Measurements from ENCODE around the gene MCU. TPM values are rescaled to one million over a fixed set of nuclear protein-coding genes. Genes with fewer than 3 reads are reported as not detected.
"Not testable (repeated sequence)": the region's sequence is repeated elsewhere in the genome, so short reads cannot be mapped to it uniquely, and the experiment has no call there.

Gene MCU
- total and polyA plus RNA-seq, 2 of the 8 experiments (the other 6 are each of a cell fraction or from before 2014, with no cell fraction given): 51.6 to 62.2 TPM

DNA sequence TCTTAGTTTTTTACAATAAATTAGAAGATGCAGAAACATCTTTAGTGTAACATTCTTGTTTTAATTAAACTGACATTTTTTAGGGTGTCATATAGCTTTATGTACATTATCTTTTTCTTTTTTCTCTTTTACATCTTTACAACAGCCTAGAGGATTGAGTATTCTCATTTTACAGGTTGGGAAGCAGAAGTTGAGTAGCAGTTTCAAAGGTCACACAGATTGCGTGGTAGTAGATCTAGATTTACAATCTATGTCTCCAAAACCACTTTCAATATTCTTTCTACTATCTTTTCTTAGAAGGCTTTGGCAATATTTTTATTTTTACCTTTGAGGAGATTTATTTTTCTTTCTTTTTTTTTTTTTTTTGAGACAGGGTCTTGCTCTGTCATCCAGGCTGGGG is 18.7 kb upstream of the MCU start:
- no peak overlapping the region for H3K23ac ChIP-seq (ENCODE audit: insufficient read length)
- no peak overlapping the region for H3K9ac ChIP-seq (replicated peaks in 1 of 4; ENCODE audit: extremely low read depth in 1 of 4, low read depth in 3 of 4, low read length in 3 of 4)
- H3K9me3 ChIP-seq (ENCODE audit: insufficient read depth in 2 of 2, low read depth in 1 of 2, low read length in 1 of 2): no peaks in the 10 kb centered on the region
- H3K4me3 ChIP-seq (ENCODE audit: extremely low read depth in 1 of 4, insufficient read depth in 2 of 4, low read depth in 3 of 4, low read length in 4 of 4): no peak overlapping the region
- H3K27ac ChIP-seq (ENCODE audit: low read depth, low read length): no peak overlapping the region
- no peak overlapping the region for H3K56ac ChIP-seq (replicated peaks; ENCODE audit: insufficient read length, low read depth, low read length)
- no peak overlapping the region for H2BK15ac ChIP-seq (ENCODE audit: low read length)
- H4K91ac ChIP-seq (replicated peaks; ENCODE audit: insufficient read length, low read length): no peak overlapping the region
- CTCF ChIA-PET (ENCODE audit: partially characterized antibody): interaction anchor here (0.6 to 1.9 kb wide), 2 partner anchors 76 to 161 kb away, joined by 3 to 4 read pairs; no protein-coding TSS in a partner anchor
- no peak overlapping the region for H3K4ac ChIP-seq (replicated peaks; ENCODE audit: insufficient read length, low read depth, low read length)
- POLR2A ChIA-PET (ENCODE audit: partially characterized antibody): interaction anchor here (1.7 kb wide), 1 partner anchor 18 kb away, joined by 4 read pairs; the partner anchor contains the start of gene MCU
- no peak overlapping the region for H2BK20ac ChIP-seq (ENCODE audit: low read length)
- no peak overlapping the region for H2BK12ac ChIP-seq (ENCODE audit: low read depth, low read length)
- H2BK120ac ChIP-seq (replicated peaks; ENCODE audit: low read depth, low read length): no peak overlapping the region
- FAIRE-seq (no peak), DNase-seq (ENCODE audit: low read depth in 1 of 2, low spot score in 2 of 2) (no peak)
- 90% methylated on average over 1 of the region's 1 CpG; no CpG with 5 or more reads in 1 of the 2 experiments for WGBS, 2 experiments (ENCODE audit: extremely low coverage in 1 of 2, insufficient coverage in 1 of 2, insufficient read length in 1 of 2, insufficient replicate concordance in 2 of 2, low coverage in 1 of 2, low lambda C conversion rate in 2 of 2, missing lambda C conversion rate in 1 of 2)
- no peak overlapping the region for H4K8ac ChIP-seq (ENCODE audit: extremely low read depth, insufficient read depth, low read length)
- no peaks in the 10 kb centered on the region for H3K79me1 ChIP-seq (ENCODE audit: low read depth, low read length)
- no peaks in the 10 kb centered on the region for H3K79me2 ChIP-seq (ENCODE audit: control insufficient read depth in 1 of 2, insufficient read depth in 2 of 2, low read length in 2 of 2)
- no peak overlapping the region for H2AK5ac ChIP-seq (ENCODE audit: low read depth, low read length)
- H3K18ac ChIP-seq (ENCODE audit: extremely low read depth, low read length): no peak overlapping the region
- no peak for TF ChIP-seq GABPA (IDR thresholded peaks at IDR 0.05; ENCODE audit: borderline replicate concordance, insufficient read depth, low read length)
- H3K4me1 ChIP-seq (replicated peaks in 1 of 4; ENCODE audit: control insufficient read depth in 3 of 4, insufficient read depth in 4 of 4, low read length in 3 of 4): no peaks in the 10 kb centered on the region
- no peaks in the 10 kb centered on the region for H3K23me2 ChIP-seq (ENCODE audit: low read depth, low read length)
- H3K14ac ChIP-seq (ENCODE audit: insufficient read length): no peak overlapping the region
- H4K5ac ChIP-seq (ENCODE audit: insufficient read length, low read depth, low read length): no peak overlapping the region
- no peaks in the 10 kb centered on the region; a peak in 1 of 7 replicates for H3K27me3 ChIP-seq (replicated peaks in 1 of 4; ENCODE audit: control insufficient read depth in 3 of 4, extremely low read depth in 1 of 4, insufficient read depth in 3 of 4, low read length in 3 of 4)
- H3K4me2 ChIP-seq (ENCODE audit: insufficient read depth in 1 of 2, low read depth in 2 of 2, low read length in 2 of 2): no peak overlapping the region
- H3K36me3 ChIP-seq (ENCODE audit: control insufficient read depth in 2 of 4, insufficient read depth in 4 of 4, low read length in 3 of 4): no peaks in the 10 kb centered on the region
- H4K20me1 ChIP-seq (replicated peaks in 1 of 2; ENCODE audit: control insufficient read depth in 1 of 2, insufficient read depth in 2 of 2, low read length in 2 of 2): no peaks in the 10 kb centered on the region
- H2BK5ac ChIP-seq (ENCODE audit: low read depth, low read length): no peak overlapping the region
- H2AFZ ChIP-seq (ENCODE audit: low read length): no peak overlapping the region

DNA sequence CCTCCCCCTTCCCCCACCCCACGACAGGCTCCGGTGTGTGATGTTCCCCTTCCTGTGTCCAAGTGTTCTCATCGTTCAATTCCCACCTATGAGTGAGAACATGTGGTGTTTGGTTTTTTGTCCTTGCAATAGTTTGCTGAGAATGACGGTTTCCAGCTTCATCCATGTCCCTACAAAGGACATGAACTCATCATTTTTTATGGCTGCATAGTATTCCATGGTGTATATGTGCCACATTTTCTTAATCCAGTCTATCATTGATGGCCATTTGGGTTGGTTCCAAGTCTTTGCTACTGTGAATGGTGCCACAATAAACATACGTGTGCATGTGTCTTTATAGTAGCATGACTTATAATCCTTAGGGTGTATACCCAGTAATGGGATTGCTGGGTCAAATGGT is 17.8 kb upstream of the MCU start:
- H4K8ac ChIP-seq (ENCODE audit: extremely low read depth, insufficient read depth, low read length); H2AK5ac ChIP-seq (ENCODE audit: low read depth, low read length); H2BK15ac ChIP-seq (ENCODE audit: low read length); H4K91ac ChIP-seq (replicated peaks; ENCODE audit: insufficient read length, low read length); H3K27me3 ChIP-seq (replicated peaks in 1 of 4; ENCODE audit: control insufficient read depth in 3 of 4, extremely low read depth in 1 of 4, insufficient read depth in 3 of 4, low read length in 3 of 4); H3K9me3 ChIP-seq (ENCODE audit: insufficient read depth in 2 of 2, low read depth in 1 of 2, low read length in 1 of 2); H2BK12ac ChIP-seq (ENCODE audit: low read depth, low read length); H3K4me1 ChIP-seq (replicated peaks in 1 of 4; ENCODE audit: control insufficient read depth in 3 of 4, insufficient read depth in 4 of 4, low read length in 3 of 4); H3K36me3 ChIP-seq (ENCODE audit: control insufficient read depth in 2 of 4, insufficient read depth in 4 of 4, low read length in 3 of 4); H3K23ac ChIP-seq (ENCODE audit: insufficient read length); H2BK120ac ChIP-seq (replicated peaks; ENCODE audit: low read depth, low read length); POLR2A ChIA-PET (ENCODE audit: partially characterized antibody); H3K4ac ChIP-seq (replicated peaks; ENCODE audit: insufficient read length, low read depth, low read length); H3K18ac ChIP-seq (ENCODE audit: extremely low read depth, low read length); H2BK5ac ChIP-seq (ENCODE audit: low read depth, low read length); H2AFZ ChIP-seq (ENCODE audit: low read length); H3K27ac ChIP-seq (ENCODE audit: low read depth, low read length); H3K4me3 ChIP-seq (ENCODE audit: extremely low read depth in 1 of 4, insufficient read depth in 2 of 4, low read depth in 3 of 4, low read length in 4 of 4); H4K5ac ChIP-seq (ENCODE audit: insufficient read length, low read depth, low read length); H3K79me1 ChIP-seq (ENCODE audit: low read depth, low read length); DNase-seq (ENCODE audit: low read depth in 1 of 2, low spot score in 2 of 2); H3K4me2 ChIP-seq (ENCODE audit: insufficient read depth in 1 of 2, low read depth in 2 of 2, low read length in 2 of 2); H3K79me2 ChIP-seq (ENCODE audit: control insufficient read depth in 1 of 2, insufficient read depth in 2 of 2, low read length in 2 of 2); FAIRE-seq; H3K9ac ChIP-seq (replicated peaks in 1 of 4; ENCODE audit: extremely low read depth in 1 of 4, low read depth in 3 of 4, low read length in 3 of 4); H3K23me2 ChIP-seq (ENCODE audit: low read depth, low read length); H3K14ac ChIP-seq (ENCODE audit: insufficient read length); H4K20me1 ChIP-seq (replicated peaks in 1 of 2; ENCODE audit: control insufficient read depth in 1 of 2, insufficient read depth in 2 of 2, low read length in 2 of 2); H3K56ac ChIP-seq (replicated peaks; ENCODE audit: insufficient read length, low read depth, low read length); H2BK20ac ChIP-seq (ENCODE audit: low read length): not testable (repeated sequence)
- CTCF ChIA-PET (ENCODE audit: partially characterized antibody): interaction anchor here (0.6 kb wide), 1 partner anchor 75 kb away, joined by 3 read pairs; no protein-coding TSS in a partner anchor
- WGBS, 2 experiments (ENCODE audit: extremely low coverage in 1 of 2, insufficient coverage in 1 of 2, insufficient read length in 1 of 2, insufficient replicate concordance in 2 of 2, low coverage in 1 of 2, low lambda C conversion rate in 2 of 2, missing lambda C conversion rate in 1 of 2): 82% methylated on average over 5 of the region's 5 CpGs; no CpG with 5 or more reads in 1 of the 2 experiments
